Measurements from ENCODE around the gene ACAD8. TPM values are rescaled to one million over a fixed set of nuclear protein-coding genes. Genes with fewer than 3 reads are reported as not detected.

ACAD8 gene
- total RNA-seq, 4 donors from 2014 or later, result 19.4 to 29.6 (median 24.7) TPM

- in situ Hi-C loops (cut with MboI; ENCODE audit: low sequenced_read_pairs in 4 of 4), result no loop called here
- intact Hi-C loops (cut with DNase I; ENCODE audit: low total_unique reads), result loop anchor here (10.0 kb wide), 2 partner anchors 108 to 272 kb away; partner anchors contain the start of genes GLB1L2 and IGSF9B
- Histone ChIP-seq H3K4me3 (no peak overlapping the region), H3K4me1 (peaks cover 39 to 56% of the 10 kb centered on the region in 2 donors), H3K27ac (no peak overlapping the region), H3K27me3 (no peaks in the 10 kb centered on the region), H3K9me3 (no peaks in the 10 kb centered on the region), H3K36me3 (no peaks in the 10 kb centered on the region)
- DNase-seq (no peak), ATAC-seq (no peak)
- TF ChIP-seq, protein P1, sequence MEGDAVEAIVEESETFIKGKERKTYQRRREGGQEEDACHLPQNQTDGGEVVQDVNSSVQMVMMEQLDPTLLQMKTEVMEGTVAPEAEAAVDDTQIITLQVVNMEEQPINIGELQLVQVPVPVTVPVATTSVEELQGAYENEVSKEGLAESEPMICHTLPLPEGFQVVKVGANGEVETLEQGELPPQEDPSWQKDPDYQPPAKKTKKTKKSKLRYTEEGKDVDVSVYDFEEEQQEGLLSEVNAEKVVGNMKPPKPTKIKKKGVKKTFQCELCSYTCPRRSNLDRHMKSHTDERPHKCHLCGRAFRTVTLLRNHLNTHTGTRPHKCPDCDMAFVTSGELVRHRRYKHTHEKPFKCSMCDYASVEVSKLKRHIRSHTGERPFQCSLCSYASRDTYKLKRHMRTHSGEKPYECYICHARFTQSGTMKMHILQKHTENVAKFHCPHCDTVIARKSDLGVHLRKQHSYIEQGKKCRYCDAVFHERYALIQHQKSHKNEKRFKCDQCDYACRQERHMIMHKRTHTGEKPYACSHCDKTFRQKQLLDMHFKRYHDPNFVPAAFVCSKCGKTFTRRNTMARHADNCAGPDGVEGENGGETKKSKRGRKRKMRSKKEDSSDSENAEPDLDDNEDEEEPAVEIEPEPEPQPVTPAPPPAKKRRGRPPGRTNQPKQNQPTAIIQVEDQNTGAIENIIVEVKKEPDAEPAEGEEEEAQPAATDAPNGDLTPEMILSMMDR (IDR thresholded peaks at IDR 0.05 in 4 of 5, conservative IDR thresholded peaks at IDR 0.05 in 1 of 5), result no peak
- no peak for TF ChIP-seq POLR2A (IDR thresholded peaks at IDR 0.05)
Measured at GRCh38 chr11:134226806-134227325, 26.5 kb upstream of the ACAD8 start.

- in situ Hi-C loops (cut with MboI; ENCODE audit: low sequenced_read_pairs in 4 of 4), result no loop called here
- ATAC-seq (no peak), DNase-seq (no peak)
- Histone ChIP-seq H3K9me3 (no peaks in the 10 kb centered on the region), H3K36me3 (no peaks in the 10 kb centered on the region), H3K4me3 (no peak overlapping the region), H3K4me1 (peaks cover 27 to 47% of the 10 kb centered on the region in 2 donors), H3K27me3 (no peaks in the 10 kb centered on the region), H3K27ac (no peak overlapping the region)
- TF ChIP-seq, protein P1 (IDR thresholded peaks at IDR 0.05 in 4 of 5, conservative IDR thresholded peaks at IDR 0.05 in 1 of 5), result no peak
- no peak for TF ChIP-seq POLR2A (IDR thresholded peaks at IDR 0.05)
- intact Hi-C loops (cut with DNase I; ENCODE audit: low total_unique reads), result loop anchor here (10.0 kb wide), 2 partner anchors 106 to 274 kb away; partner anchors contain the start of genes GLB1L2 and IGSF9B
Measured at GRCh38 chr11:134228625-134229024, 24.7 kb upstream of the ACAD8 start.

DNA sequence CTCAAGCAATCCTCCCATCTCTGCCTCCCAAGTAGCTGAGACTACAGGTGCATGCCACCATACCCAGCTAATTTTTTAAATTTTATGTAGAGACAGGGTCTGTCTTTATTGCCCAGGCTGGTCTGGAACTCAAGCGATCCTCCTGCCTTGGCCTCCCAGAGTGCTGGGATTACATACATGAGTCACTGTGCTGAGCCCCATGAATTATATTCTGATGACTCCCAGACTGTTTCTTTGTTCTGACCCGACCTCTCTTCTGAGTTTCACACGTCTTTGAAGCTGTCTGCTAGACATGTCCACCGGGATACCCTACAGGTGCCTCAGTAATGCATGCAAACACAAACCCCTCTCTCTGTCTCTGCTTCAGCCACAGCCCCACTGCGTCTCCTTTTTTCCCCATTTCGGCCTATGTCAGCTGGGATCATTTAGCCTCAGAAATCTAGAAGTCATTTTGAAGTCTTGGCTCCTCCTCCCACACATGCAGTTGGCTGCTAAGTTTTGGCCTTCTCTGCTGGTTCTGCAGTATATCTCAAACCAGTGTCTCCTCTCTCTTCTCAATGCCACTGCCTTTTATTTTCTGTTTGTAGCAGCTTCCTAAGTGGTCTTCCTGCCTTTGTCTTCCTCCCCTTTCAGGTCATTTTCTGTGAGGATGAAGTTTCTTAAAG, 24.1 kb upstream of the ACAD8 start:
- Histone ChIP-seq H3K27me3 (no peaks in the 10 kb centered on the region), H3K4me3 (no peak overlapping the region), H3K36me3 (no peaks in the 10 kb centered on the region), H3K27ac (no peak overlapping the region), H3K4me1 (peaks cover 27 to 47% of the 10 kb centered on the region in 2 donors), H3K9me3 (no peaks in the 10 kb centered on the region)
- DNase-seq (no peak), ATAC-seq (no peak)
- intact Hi-C loops (cut with DNase I; ENCODE audit: low total_unique reads), result loop anchor here (10.0 kb wide), 2 partner anchors 106 to 274 kb away; partner anchors contain the start of genes GLB1L2 and IGSF9B
- in situ Hi-C loops (cut with MboI; ENCODE audit: low sequenced_read_pairs in 4 of 4), result no loop called here
- TF ChIP-seq, protein P1 (IDR thresholded peaks at IDR 0.05 in 4 of 5, conservative IDR thresholded peaks at IDR 0.05 in 1 of 5), result no peak
- no peak for TF ChIP-seq POLR2A (IDR thresholded peaks at IDR 0.05)

- H3K36me3 ChIP-seq, result peaks cover 0 to under 1% of the 10 kb centered on the region in 2 donors
- intact Hi-C loops (cut with DNase I; ENCODE audit: low total_unique reads) (no loop called here), in situ Hi-C loops (cut with MboI; ENCODE audit: low sequenced_read_pairs in 4 of 4) (no loop called here)
- TF ChIP-seq, protein P1 (IDR thresholded peaks at IDR 0.05 in 4 of 5, conservative IDR thresholded peaks at IDR 0.05 in 1 of 5), result no peak
- TF ChIP-seq POLR2A (IDR thresholded peaks at IDR 0.05), result no peak
- H3K9me3 ChIP-seq, result no peaks in the 10 kb centered on the region
- H3K27me3 ChIP-seq, result no peaks in the 10 kb centered on the region
- peaks cover 27 to 47% of the 10 kb centered on the region in 2 donors for H3K4me1 ChIP-seq
- no peak overlapping the region for H3K4me3 ChIP-seq
- DNase-seq (no peak), ATAC-seq (no peak)
- H3K27ac ChIP-seq, result no peak overlapping the region
Measured at GRCh38 chr11:134230339-134230738, 23.0 kb upstream of the ACAD8 start.

Measured in gastrocnemius medialis (tissue), 4 donors.